DOHH2 (cell line): Measurements from ENCODE around the gene A1BG.
"Not testable (repeated sequence)": the region's sequence is repeated elsewhere in the genome, so short reads cannot be mapped to it uniquely, and the experiment has no call there.

Experiments used
- H3F3A ChIP-seq: fragments of 200-600 bp; sonication (generic), shearing (Covaris generic); 2 replicates; pipeline ENCODE4 v1.6.0; 2016; ENCODE audit warnings: antibody characterized with exemption, mild to moderate bottlenecking; ENCODE audit not compliant: control insufficient read depth, insufficient read depth
- H3K27ac ChIP-seq: fragments of 200-600 bp; sonication (generic); 2 replicates; pipeline ENCODE4 v1.5.1; 2014; ENCODE audit warnings: low read depth, mild to moderate bottlenecking, low read length, moderate library complexity
- H3K27me3 ChIP-seq: fragments of 200-600 bp; sonication (generic); 2 replicates; pipeline ENCODE4 v1.6.1; 2014; ENCODE audit warnings: mild to moderate bottlenecking, low read length, mixed read lengths; ENCODE audit not compliant: control insufficient read depth
- H3K36me3 ChIP-seq: fragments of 200-600 bp; sonication (generic); 2 replicates; pipeline ENCODE4 v1.6.1; 2014; ENCODE audit warnings: mild to moderate bottlenecking, low read length, moderate library complexity, mixed read lengths; ENCODE audit not compliant: control insufficient read depth
- H3K4me1 ChIP-seq: fragments of 200-600 bp; sonication (generic); 2 replicates; pipeline ENCODE4 v1.6.1; 2014; ENCODE audit warnings: mild to moderate bottlenecking, low read length, mixed read lengths; ENCODE audit not compliant: control insufficient read depth
- H3K4me2 ChIP-seq: fragments of 200-600 bp; sonication (generic); 2 replicates; pipeline ENCODE4 v1.6.0; 2014; ENCODE audit warnings: mild to moderate bottlenecking, low read length, moderate library complexity
- H3K4me3 ChIP-seq: fragments of 200-600 bp; sonication (generic); 2 replicates; pipeline ENCODE4 v1.5.1; 2014; ENCODE audit warnings: mild to moderate bottlenecking, low read length, mixed read lengths
- H3K79me2 ChIP-seq: fragments of 200-600 bp; sonication (generic); 2 replicates; pipeline ENCODE4 v1.6.1; 2014; ENCODE audit warnings: mild to moderate bottlenecking, low read length, mixed read lengths; ENCODE audit not compliant: control insufficient read depth
- H3K9me2 ChIP-seq: fragments of 200-600 bp; sonication (generic); replicated peaks from 2 replicates; pipeline ENCODE4 v1.6.1; 2014; ENCODE audit warnings: mild to moderate bottlenecking, low read length, mixed read lengths; ENCODE audit not compliant: control insufficient read depth
- H3K9me3 ChIP-seq: fragments of 200-600 bp; sonication (generic); 2 replicates; pipeline ENCODE4 v1.6.1; 2014; ENCODE audit warnings: antibody characterized with exemption, low read length, mixed read lengths; ENCODE audit not compliant: control insufficient read depth, insufficient read depth
- H4K20me1 ChIP-seq: fragments of 200-600 bp; sonication (generic); 2 replicates; pipeline ENCODE4 v1.6.0; 2014; ENCODE audit warnings: low read depth, mild to moderate bottlenecking, antibody characterized with exemption, low read length, moderate library complexity; ENCODE audit not compliant: control insufficient read depth, insufficient read depth
- EZH2phosphoT487 ChIP-seq: fragments of 200-600 bp; sonication (generic); IDR thresholded peaks from 2 replicates; pipeline ENCODE4 v1.6.1; 2017; ENCODE audit warnings: borderline replicate concordance, mild to moderate bottlenecking, antibody characterized with exemption, low read length, moderate library complexity, mixed read lengths
- TF ChIP-seq, protein P1 (sequence below): fragments of 200-600 bp; sonication (generic); IDR thresholded peaks from one replicate; pipeline ENCODE4 v1.5.1; 2014; ENCODE audit warnings: antibody characterized with exemption, mild to moderate bottlenecking, low read depth, low read length; ENCODE audit not compliant: poor library complexity, severe bottlenecking

The A1BG gene

DNA sequence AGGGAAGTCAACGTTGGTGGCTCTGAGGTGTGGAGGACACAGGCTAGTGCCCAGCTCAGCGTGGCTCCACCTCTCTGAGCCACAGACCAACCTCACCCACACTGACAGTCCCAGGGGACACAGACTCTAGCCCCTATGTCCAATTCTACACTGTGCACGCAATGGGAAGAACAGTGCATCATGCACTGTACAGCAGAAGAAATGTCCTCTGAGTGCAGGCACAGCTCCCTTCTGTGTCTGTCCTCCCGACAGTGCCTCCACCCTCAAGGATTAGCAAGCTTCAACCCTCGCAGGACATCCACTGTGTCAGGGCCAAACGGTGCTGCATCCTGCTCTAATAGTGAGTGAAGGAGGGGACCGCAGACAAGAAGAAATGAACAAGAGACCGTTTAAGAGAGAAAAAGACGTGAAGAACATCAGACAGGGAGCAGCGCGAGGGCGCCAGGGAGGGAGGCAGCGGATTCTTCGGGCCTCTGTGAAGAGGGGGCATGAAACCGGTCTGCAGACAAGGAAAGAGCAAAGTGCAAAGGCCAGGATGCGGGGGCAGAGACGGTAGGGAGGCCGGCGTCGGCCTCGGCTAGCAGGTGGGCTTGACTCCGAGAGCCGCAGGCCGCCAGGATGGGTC is 26.9 kb upstream of the A1BG start:
- no peaks in the 10 kb centered on the region for H3K36me3 ChIP-seq
- H3K9me2 ChIP-seq: no peaks in the 10 kb centered on the region
- no peaks in the 10 kb centered on the region for H3K9me3 ChIP-seq
- H3K4me2 ChIP-seq: peak overlapping the region; percentile 82
- no peaks in the 10 kb centered on the region for H3F3A ChIP-seq
- H3K4me3 ChIP-seq: peak overlapping the region; percentile 75
- H3K27me3 ChIP-seq: no peaks in the 10 kb centered on the region
- peak overlapping the region; percentile 67 for H3K27ac ChIP-seq
- peaks cover 28% of the 10 kb centered on the region for H3K79me2 ChIP-seq
- TF ChIP-seq EZH2phosphoT487: no peak
- TF ChIP-seq, protein P1, sequence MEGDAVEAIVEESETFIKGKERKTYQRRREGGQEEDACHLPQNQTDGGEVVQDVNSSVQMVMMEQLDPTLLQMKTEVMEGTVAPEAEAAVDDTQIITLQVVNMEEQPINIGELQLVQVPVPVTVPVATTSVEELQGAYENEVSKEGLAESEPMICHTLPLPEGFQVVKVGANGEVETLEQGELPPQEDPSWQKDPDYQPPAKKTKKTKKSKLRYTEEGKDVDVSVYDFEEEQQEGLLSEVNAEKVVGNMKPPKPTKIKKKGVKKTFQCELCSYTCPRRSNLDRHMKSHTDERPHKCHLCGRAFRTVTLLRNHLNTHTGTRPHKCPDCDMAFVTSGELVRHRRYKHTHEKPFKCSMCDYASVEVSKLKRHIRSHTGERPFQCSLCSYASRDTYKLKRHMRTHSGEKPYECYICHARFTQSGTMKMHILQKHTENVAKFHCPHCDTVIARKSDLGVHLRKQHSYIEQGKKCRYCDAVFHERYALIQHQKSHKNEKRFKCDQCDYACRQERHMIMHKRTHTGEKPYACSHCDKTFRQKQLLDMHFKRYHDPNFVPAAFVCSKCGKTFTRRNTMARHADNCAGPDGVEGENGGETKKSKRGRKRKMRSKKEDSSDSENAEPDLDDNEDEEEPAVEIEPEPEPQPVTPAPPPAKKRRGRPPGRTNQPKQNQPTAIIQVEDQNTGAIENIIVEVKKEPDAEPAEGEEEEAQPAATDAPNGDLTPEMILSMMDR: no peak
- no peaks in the 10 kb centered on the region for H4K20me1 ChIP-seq
- H3K4me1 ChIP-seq: peaks cover 28% of the 10 kb centered on the region

DNA sequence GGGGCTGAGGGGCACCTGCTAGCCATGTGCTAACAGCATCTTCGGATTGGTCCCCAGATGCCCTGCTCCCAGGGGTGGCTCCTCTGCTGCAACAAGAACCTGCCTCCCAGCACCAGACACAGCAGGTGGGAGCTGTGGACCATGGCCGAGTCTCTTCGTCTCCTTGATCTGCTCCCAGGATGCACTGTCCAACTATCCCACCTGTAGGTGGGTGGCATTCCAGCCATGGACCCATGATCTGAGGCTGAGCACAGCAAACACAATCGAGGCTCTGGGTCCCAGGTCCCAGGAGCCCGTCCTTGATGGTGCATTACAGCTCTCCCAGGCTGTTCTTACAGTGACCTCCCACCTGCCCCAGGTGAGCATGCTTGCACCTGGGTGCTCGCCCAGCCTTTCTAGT is 26.0 kb upstream of the A1BG start:
- no peaks in the 10 kb centered on the region for H3K27me3 ChIP-seq
- H3F3A ChIP-seq: no peaks in the 10 kb centered on the region
- H3K9me3 ChIP-seq: no peaks in the 10 kb centered on the region
- H3K4me3 ChIP-seq: peak overlapping the region; percentile 75
- no peaks in the 10 kb centered on the region for H4K20me1 ChIP-seq
- peaks cover 26% of the 10 kb centered on the region for H3K79me2 ChIP-seq
- no peaks in the 10 kb centered on the region for H3K36me3 ChIP-seq
- H3K27ac ChIP-seq: no peak overlapping the region
- peaks cover 27% of the 10 kb centered on the region for H3K4me1 ChIP-seq
- peak overlapping the region; percentile 82 for H3K4me2 ChIP-seq
- TF ChIP-seq, protein P1: no peak
- no peak for TF ChIP-seq EZH2phosphoT487
- H3K9me2 ChIP-seq: no peaks in the 10 kb centered on the region

- not testable (repeated sequence) for H3K4me2 ChIP-seq, H3K36me3 ChIP-seq, H3K9me3 ChIP-seq, H3K27ac ChIP-seq, H3K27me3 ChIP-seq, H3F3A ChIP-seq, H3K4me3 ChIP-seq, H3K9me2 ChIP-seq, H4K20me1 ChIP-seq
- Histone ChIP-seq H3K4me1 (peaks cover 15% of the 10 kb centered on the region), H3K79me2 (peaks cover 18% of the 10 kb centered on the region)
Measured at GRCh38 chr19:58376724-58377123, 23.4 kb upstream of the A1BG start.

DNA sequence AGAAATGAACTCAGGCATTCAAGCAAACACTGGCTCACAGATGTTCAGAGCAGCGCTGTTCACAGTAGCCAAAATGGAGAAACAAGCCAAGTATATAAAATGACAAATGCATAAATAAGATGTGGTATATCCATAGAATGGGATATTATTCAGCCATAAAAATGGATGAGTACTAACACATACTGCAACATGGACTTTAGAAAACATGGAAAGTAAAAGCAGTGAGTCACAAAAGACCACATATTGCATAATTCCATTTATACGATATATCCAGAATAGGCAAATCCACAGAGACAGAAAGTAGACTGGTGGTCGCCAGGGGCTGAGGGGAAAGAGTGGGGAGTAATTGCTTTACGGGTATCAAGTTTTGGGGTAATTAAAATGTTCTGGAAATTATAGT is 20.9 kb upstream of the A1BG start:
- peaks cover 2% of the 10 kb centered on the region for H3K79me2 ChIP-seq
- no peaks in the 10 kb centered on the region for H3K9me2 ChIP-seq
- no peaks in the 10 kb centered on the region for H3K9me3 ChIP-seq
- no peak overlapping the region for H3K4me2 ChIP-seq
- no peaks in the 10 kb centered on the region for H3K36me3 ChIP-seq
- H3F3A ChIP-seq: 0 out of 2 replicates have a peak, but pooled peaks cover 2% of the 10 kb centered on the region
- no peaks in the 10 kb centered on the region for H4K20me1 ChIP-seq
- TF ChIP-seq EZH2phosphoT487: no peak
- TF ChIP-seq, protein P1: no peak
- H3K4me1 ChIP-seq: peaks cover 4% of the 10 kb centered on the region
- H3K27ac ChIP-seq: no peak overlapping the region
- no peaks in the 10 kb centered on the region for H3K27me3 ChIP-seq
- no peak overlapping the region for H3K4me3 ChIP-seq
